Prostate gland (tissue), 2 donors: Measurements from ENCODE around the gene UNC5C. TPM values are rescaled to one million over a fixed set of nuclear protein-coding genes. Genes with fewer than 3 reads are reported as not detected.

Experiments used
- DNase-seq: peaks from one replicate; pipeline ENCODE4 v3.0.0-alpha.2; 2019; ENCODE audit warnings: low spot score
- H3K27ac ChIP-seq, 2 donors: fragments of 200-600 bp; sonication (generic); 2 replicates each; pipeline ENCODE4 v1.5.1; 2017 to 2019
- H3K27me3 ChIP-seq: fragments of 200-600 bp; sonication (generic); replicated peaks from 2 replicates; pipeline ENCODE4 v1.5.1; 2019; ENCODE audit not compliant: insufficient read depth
- H3K36me3 ChIP-seq, 2 donors: fragments of 200-600 bp; sonication (generic); 1 replicate in 1 of 2; 2 replicates in 1 of 2; pipeline versions ENCODE4 v1.5.1 to v1.8.1; 2017 to 2019
- H3K4me1 ChIP-seq: fragments of 200-600 bp; sonication (generic); replicated peaks from 2 replicates; pipeline ENCODE4 v1.5.1; 2019
- H3K4me3 ChIP-seq, 2 donors: fragments of 200-600 bp; sonication (generic); 2 replicates each; pipeline ENCODE4 v1.5.1; 2017 to 2019
- H3K9me3 ChIP-seq: fragments of 200-600 bp; sonication (generic); 2 replicates; pipeline ENCODE4 v1.5.1; 2017
- CTCF ChIP-seq, 4 experiments: fragments of 200-600 bp in 2 of 4; fragments of 450-650 bp in 2 of 4; sonication (generic) in 2 of 4; IDR thresholded peaks; 1 replicate in 3 of 4; 2 replicates in 1 of 4; pipeline ENCODE4 v1.5.1; 2016 to 2019; ENCODE audit warnings: antibody characterized with exemption in 4 of 4, mild to moderate bottlenecking in 2 of 4, moderate library complexity in 2 of 4
- POLR2A ChIP-seq: fragments of 450-650 bp; IDR thresholded peaks from one replicate; pipeline ENCODE4 v1.6.1; 2016; ENCODE audit warnings: antibody characterized with exemption, mild to moderate bottlenecking
- POLR2AphosphoS5 ChIP-seq: sonication (generic); formaldehyde crosslinking; IDR thresholded peaks from one replicate; pipeline ENCODE4 v1.6.1; 2017; ENCODE audit warnings: antibody characterized with exemption
- WGBS: methylation state at CpG from one replicate; pipeline ENCODE4 v1.1.5; 2018; 5-methylcytosine and 5-hydroxymethylcytosine counted together
- intact Hi-C: fragments of 100-400 bp; cut with DNase I; formaldehyde crosslinking; loops from one replicate; pipeline ENCODE4 v1.14.2; 2022
- total RNA-seq, 2 donors: library from RNA; depleted of rRNA; stranded (reverse); fragments of >200 nt; gene quantifications; one replicate each; pipeline ENCODE4 v1.1.0, GENCODE V29; 2016

Gene UNC5C
- total RNA-seq, 2 donors from 2014 or later, result 1.8 to 15.5 TPM

GRCh38 chr4:95212692-95213091 lies 336.1 kb downstream of the UNC5C start:
- no peak for TF ChIP-seq POLR2AphosphoS5
- TF ChIP-seq POLR2A, result no peak
- TF ChIP-seq CTCF (IDR thresholded peaks at IDR 0.05), result no peak
- H3K4me3 ChIP-seq, result no peak overlapping the region
- DNase-seq, result no peak
- no peaks in the 10 kb centered on the region for H3K4me1 ChIP-seq
- no peaks in the 10 kb centered on the region for H3K36me3 ChIP-seq
- intact Hi-C loops, result no loop called here
- H3K27ac ChIP-seq, result no peak overlapping the region
- 91% methylated on average over 8 of the region's 8 CpGs for WGBS
- no peaks in the 10 kb centered on the region for H3K27me3 ChIP-seq
- no peaks in the 10 kb centered on the region for H3K9me3 ChIP-seq

- H3K4me1 ChIP-seq, result no peaks in the 10 kb centered on the region
- intact Hi-C loops, result no loop called here
- H3K27ac ChIP-seq, result no peak overlapping the region
- no peak overlapping the region for H3K4me3 ChIP-seq
- TF ChIP-seq POLR2A (no peak), CTCF (IDR thresholded peaks at IDR 0.05) (no peak), POLR2AphosphoS5 (no peak)
- WGBS, result 94% methylated on average over 1 of the region's 1 CpG
- H3K27me3 ChIP-seq, result no peaks in the 10 kb centered on the region
- no peak for DNase-seq
- no peaks in the 10 kb centered on the region for H3K36me3 ChIP-seq
- no peaks in the 10 kb centered on the region for H3K9me3 ChIP-seq
Measured at GRCh38 chr4:95209927-95210326, 338.8 kb downstream of the UNC5C start.

- DNase-seq, result no peak
- WGBS, result 38% methylated on average over 5 of the region's 5 CpGs
Measured at GRCh38 chr4:95204873-95205272, 343.9 kb downstream of the UNC5C start.

GRCh38 chr4:95204267-95204844 lies 344.4 kb downstream of the UNC5C start:
- intact Hi-C loops, result no loop called here
- no peaks in the 10 kb centered on the region for H3K4me1 ChIP-seq
- H3K27ac ChIP-seq, result no peak overlapping the region
- no peak for DNase-seq
- H3K36me3 ChIP-seq, result no peaks in the 10 kb centered on the region
- H3K9me3 ChIP-seq, result no peaks in the 10 kb centered on the region
- H3K4me3 ChIP-seq, result no peak overlapping the region
- TF ChIP-seq CTCF (IDR thresholded peaks at IDR 0.05), result no peak
- TF ChIP-seq POLR2A, result no peak
- no peak for TF ChIP-seq POLR2AphosphoS5
- H3K27me3 ChIP-seq, result no peaks in the 10 kb centered on the region
- 68% methylated on average over 8 of the region's 8 CpGs for WGBS

More at GRCh38 chr4:95204873-95205272, 343.9 kb downstream of the UNC5C start:
- Histone ChIP-seq H3K36me3 (no peaks in the 10 kb centered on the region), H3K4me3 (no peak overlapping the region), H3K9me3 (no peaks in the 10 kb centered on the region), H3K27ac (no peak overlapping the region), H3K27me3 (no peaks in the 10 kb centered on the region), H3K4me1 (no peaks in the 10 kb centered on the region)
- TF ChIP-seq CTCF (IDR thresholded peaks at IDR 0.05), result peak in 1 of 4 experiments; percentile 20
- no peak for TF ChIP-seq POLR2AphosphoS5
- intact Hi-C loops, result no loop called here

GRCh38 chr4:95198961-95199360 lies 349.8 kb downstream of the UNC5C start:
- no peak for DNase-seq
- H3K27me3 ChIP-seq, result no peaks in the 10 kb centered on the region
- intact Hi-C loops, result no loop called here
- no peaks in the 10 kb centered on the region for H3K9me3 ChIP-seq
- no peaks in the 10 kb centered on the region for H3K36me3 ChIP-seq
- no peaks in the 10 kb centered on the region for H3K4me1 ChIP-seq
- no peak overlapping the region for H3K4me3 ChIP-seq
- no peak for TF ChIP-seq CTCF (IDR thresholded peaks at IDR 0.05)
- TF ChIP-seq POLR2AphosphoS5, result no peak
- TF ChIP-seq POLR2A, result no peak
- H3K27ac ChIP-seq, result no peak overlapping the region
- 94% methylated on average over 7 of the region's 7 CpGs for WGBS
